ENCODE measurements around the gene MYH3. TPM values are rescaled to one million over a fixed set of nuclear protein-coding genes. Genes with fewer than 3 reads are reported as not detected.
"Not testable (repeated sequence)": the region's sequence is repeated elsewhere in the genome, so short reads cannot be mapped to it uniquely, and the experiment has no call there.

The MYH3 gene
- polyA plus RNA-seq, 1 donor from 2014 or later, result 0.74 TPM

DNA sequence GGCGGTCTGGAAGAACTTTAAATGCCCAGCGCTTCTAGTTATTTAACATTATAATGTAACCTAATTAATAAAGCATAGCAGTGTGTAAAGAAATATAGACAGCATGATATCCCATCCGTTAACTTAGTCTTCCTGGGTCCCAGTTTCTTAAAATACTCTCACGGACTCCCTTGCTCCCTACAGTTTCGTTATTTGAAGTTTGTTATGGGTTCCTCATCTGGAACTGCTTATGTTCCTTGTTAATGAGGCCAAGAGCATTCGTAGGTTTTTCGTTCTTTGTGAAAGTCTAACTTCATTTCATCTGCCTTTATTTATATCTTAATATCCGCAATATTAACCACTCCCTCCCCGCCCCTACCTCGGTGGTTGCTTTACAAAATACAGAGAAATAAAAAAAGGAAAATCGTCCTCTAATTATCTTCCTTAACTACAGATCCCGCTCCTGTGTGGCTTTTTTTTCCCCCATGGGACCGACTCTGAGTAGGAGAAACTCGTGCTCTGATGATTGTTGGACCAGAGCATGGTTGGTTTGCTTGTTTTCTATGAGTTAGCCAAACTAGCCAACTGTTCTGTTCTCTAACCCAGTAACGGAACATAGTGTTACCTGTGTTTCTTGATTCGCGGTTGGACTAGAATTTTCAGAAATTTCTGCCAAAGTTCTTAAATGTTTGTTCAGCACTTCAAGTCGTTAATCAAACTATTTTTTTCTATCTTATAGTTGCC, 41.1 kb upstream of the MYH3 start:
- Histone ChIP-seq H3K27ac (ENCODE audit: low read length) (peak overlapping the region; percentile 57), H3F3A (ENCODE audit: insufficient read depth, low read length, poor library complexity, severe bottlenecking) (no peaks in the 10 kb centered on the region), H3K79me2 (replicated peaks; ENCODE audit: insufficient read depth, low read length) (peaks cover 33% of the 10 kb centered on the region), H3K4me3 (ENCODE audit: low read length) (peak overlapping the region; percentile 99), H4K20me1 (ENCODE audit: insufficient read depth) (no peaks in the 10 kb centered on the region), H3K9me2 (ENCODE audit: insufficient read depth, low read length) (no peaks in the 10 kb centered on the region), H3K27me3 (ENCODE audit: insufficient read depth, low read depth, low read length) (no peaks in the 10 kb centered on the region), H3K9ac (ENCODE audit: low read length) (peak overlapping the region; percentile 83), H3K4me2 (ENCODE audit: low read length) (peak overlapping the region; percentile 87), H3K9me3 (ENCODE audit: low read length) (no peaks in the 10 kb centered on the region), H2AFZ (ENCODE audit: low read depth, low read length) (peak overlapping the region; percentile 94), H3K36me3 (ENCODE audit: insufficient read depth, low read length) (no peaks in the 10 kb centered on the region)
- TF ChIP-seq RAD21 (conservative IDR thresholded peaks at IDR 0.05) (no peak), POLR2AphosphoS5 (IDR thresholded peaks at IDR 0.05) (no peak)

DNA sequence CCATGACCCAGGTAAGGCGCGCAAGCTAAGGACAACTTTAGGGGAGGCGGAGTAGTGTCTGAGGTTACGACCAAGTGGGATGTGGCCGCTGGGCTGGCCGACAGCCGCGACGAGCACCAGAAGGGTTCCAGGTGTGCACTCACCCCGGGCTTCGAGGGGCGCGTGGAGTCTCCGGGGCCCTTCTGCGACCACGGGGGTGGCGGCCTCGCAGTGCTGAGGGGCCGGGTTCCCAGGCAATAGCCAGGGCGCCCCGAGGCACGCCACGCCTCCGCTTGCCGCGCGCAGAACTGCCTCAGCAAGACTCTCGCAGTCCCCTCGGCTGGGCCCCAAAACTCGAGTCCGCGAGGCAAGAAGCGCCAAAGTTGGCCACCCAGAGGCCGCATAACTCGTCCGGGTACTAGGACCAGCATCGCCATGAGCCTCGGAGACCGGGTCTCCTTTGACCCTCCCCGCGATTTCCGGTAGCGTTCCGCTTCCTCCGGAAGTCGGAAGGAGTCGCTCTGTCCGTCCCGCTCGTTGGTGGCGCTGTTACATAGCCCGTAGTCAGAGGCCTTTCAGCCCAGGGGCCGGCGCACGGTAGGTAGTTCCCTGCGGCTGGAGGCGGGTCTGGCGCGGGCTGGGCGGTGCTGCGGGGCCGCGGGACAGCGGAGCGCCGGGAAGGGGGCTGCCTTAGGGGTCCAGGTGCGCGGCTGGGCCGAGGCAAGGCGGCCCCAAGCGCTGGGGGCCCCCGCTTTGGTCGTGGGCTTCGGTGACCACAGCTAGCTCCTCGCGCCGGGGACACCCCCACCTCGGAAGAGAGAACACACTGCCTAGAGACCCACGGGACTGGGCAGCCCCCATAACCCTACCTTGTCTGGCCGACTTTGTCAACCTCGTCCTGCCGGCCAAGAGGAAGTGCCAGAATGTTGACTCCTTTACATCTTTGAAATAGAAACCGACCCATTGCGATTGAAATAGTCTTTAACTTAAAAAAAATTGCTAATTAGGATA, 40.3 kb upstream of the MYH3 start, which contains the start of the genes ADPRM and SCO1:
ADPRM (plus strand) TSS at position 503 of the 990 bp plus-strand sequence. CDS start 7,333 bp downstream, outside the sequence.
SCO1 (minus strand) TSS at position 442 of the 990 bp plus-strand sequence; CDS start at position 416, 26 bp downstream.
- H3K4me3 ChIP-seq (ENCODE audit: low read length), result peak within 1 kb of the TSS; percentile 99
- peak within 1 kb of the TSS; percentile 57 for H3K27ac ChIP-seq (ENCODE audit: low read length)
- H3K36me3 ChIP-seq (ENCODE audit: insufficient read depth, low read length), result no peaks in the 10 kb centered on the region
- H3F3A ChIP-seq (ENCODE audit: insufficient read depth, low read length, poor library complexity, severe bottlenecking), result no peaks in the 10 kb centered on the region
- H2AFZ ChIP-seq (ENCODE audit: low read depth, low read length), result peak within 1 kb of the TSS; percentile 94
- H3K9ac ChIP-seq (ENCODE audit: low read length), result peak within 1 kb of the TSS; percentile 83
- H3K27me3 ChIP-seq (ENCODE audit: insufficient read depth, low read depth, low read length), result no peaks in the 10 kb centered on the region
- H3K9me3 ChIP-seq (ENCODE audit: low read length), result no peaks in the 10 kb centered on the region
- TF ChIP-seq EP300 (conservative IDR thresholded peaks at IDR 0.05; ENCODE audit: poor library complexity, severe bottlenecking) (peak; percentile 44), RAD21 (conservative IDR thresholded peaks at IDR 0.05) (peak; percentile 44), SMC3 (conservative IDR thresholded peaks at IDR 0.05; ENCODE audit: poor library complexity) (no peak), TAF1 (IDR thresholded peaks at IDR 0.05; ENCODE audit: low read depth) (peak; percentile 86), MXI1 (conservative IDR thresholded peaks at IDR 0.05; ENCODE audit: poor library complexity, severe bottlenecking) (peak; percentile 95), POLR2AphosphoS5 (IDR thresholded peaks at IDR 0.05) (peak; percentile 95), EZH2 (IDR thresholded peaks at IDR 0.05; ENCODE audit: borderline replicate concordance, insufficient read depth, low read length, poor library complexity, severe bottlenecking) (no peak)
- TF ChIP-seq, protein P1, sequence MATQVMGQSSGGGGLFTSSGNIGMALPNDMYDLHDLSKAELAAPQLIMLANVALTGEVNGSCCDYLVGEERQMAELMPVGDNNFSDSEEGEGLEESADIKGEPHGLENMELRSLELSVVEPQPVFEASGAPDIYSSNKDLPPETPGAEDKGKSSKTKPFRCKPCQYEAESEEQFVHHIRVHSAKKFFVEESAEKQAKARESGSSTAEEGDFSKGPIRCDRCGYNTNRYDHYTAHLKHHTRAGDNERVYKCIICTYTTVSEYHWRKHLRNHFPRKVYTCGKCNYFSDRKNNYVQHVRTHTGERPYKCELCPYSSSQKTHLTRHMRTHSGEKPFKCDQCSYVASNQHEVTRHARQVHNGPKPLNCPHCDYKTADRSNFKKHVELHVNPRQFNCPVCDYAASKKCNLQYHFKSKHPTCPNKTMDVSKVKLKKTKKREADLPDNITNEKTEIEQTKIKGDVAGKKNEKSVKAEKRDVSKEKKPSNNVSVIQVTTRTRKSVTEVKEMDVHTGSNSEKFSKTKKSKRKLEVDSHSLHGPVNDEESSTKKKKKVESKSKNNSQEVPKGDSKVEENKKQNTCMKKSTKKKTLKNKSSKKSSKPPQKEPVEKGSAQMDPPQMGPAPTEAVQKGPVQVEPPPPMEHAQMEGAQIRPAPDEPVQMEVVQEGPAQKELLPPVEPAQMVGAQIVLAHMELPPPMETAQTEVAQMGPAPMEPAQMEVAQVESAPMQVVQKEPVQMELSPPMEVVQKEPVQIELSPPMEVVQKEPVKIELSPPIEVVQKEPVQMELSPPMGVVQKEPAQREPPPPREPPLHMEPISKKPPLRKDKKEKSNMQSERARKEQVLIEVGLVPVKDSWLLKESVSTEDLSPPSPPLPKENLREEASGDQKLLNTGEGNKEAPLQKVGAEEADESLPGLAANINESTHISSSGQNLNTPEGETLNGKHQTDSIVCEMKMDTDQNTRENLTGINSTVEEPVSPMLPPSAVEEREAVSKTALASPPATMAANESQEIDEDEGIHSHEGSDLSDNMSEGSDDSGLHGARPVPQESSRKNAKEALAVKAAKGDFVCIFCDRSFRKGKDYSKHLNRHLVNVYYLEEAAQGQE (IDR thresholded peaks at IDR 0.05; ENCODE audit: borderline replicate concordance), result peak; percentile 47
- TF ChIP-seq, protein P2, sequence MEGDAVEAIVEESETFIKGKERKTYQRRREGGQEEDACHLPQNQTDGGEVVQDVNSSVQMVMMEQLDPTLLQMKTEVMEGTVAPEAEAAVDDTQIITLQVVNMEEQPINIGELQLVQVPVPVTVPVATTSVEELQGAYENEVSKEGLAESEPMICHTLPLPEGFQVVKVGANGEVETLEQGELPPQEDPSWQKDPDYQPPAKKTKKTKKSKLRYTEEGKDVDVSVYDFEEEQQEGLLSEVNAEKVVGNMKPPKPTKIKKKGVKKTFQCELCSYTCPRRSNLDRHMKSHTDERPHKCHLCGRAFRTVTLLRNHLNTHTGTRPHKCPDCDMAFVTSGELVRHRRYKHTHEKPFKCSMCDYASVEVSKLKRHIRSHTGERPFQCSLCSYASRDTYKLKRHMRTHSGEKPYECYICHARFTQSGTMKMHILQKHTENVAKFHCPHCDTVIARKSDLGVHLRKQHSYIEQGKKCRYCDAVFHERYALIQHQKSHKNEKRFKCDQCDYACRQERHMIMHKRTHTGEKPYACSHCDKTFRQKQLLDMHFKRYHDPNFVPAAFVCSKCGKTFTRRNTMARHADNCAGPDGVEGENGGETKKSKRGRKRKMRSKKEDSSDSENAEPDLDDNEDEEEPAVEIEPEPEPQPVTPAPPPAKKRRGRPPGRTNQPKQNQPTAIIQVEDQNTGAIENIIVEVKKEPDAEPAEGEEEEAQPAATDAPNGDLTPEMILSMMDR (IDR thresholded peaks at IDR 0.05; ENCODE audit: poor library complexity, severe bottlenecking), result peak; percentile 74
- H3K4me2 ChIP-seq (ENCODE audit: low read length), result peak within 1 kb of the TSS; percentile 99
- H4K20me1 ChIP-seq (ENCODE audit: insufficient read depth), result no peaks in the 10 kb centered on the region
- H3K9me2 ChIP-seq (ENCODE audit: insufficient read depth, low read length), result no peaks in the 10 kb centered on the region
- peaks cover 39% of the 10 kb centered on the region for H3K79me2 ChIP-seq (replicated peaks; ENCODE audit: insufficient read depth, low read length)

DNA sequence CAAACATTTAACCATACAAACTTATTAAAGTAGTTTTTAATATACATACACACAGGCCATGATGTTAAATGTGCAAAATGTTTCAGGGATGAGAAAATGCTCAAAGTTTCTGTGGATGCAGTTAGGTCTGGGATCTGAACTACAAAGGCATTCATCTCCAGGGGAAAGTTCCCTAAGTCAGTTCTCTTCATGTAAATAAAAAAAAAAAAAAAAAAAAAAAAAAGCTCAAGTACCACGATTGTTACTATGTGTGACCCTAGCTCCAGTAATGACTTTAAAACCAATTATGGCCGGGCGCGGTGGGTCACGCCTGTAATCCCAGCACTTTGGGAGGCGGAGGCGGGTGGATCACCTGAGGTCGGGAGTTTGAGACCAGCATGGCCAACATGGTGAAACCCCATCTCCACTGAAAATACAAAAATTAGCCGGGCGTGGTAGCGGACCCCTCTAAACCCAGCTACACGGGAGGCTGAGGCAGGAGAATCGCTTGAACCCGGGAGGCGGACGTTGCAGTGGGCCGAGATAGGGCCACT, 38.8 kb upstream of the MYH3 start:
- Histone ChIP-seq H3K4me3 (ENCODE audit: low read length) (peak overlapping the region; percentile 99), H3K4me2 (ENCODE audit: low read length) (peak overlapping the region; percentile 99), H3K79me2 (replicated peaks; ENCODE audit: insufficient read depth, low read length) (peaks cover 36% of the 10 kb centered on the region)
- not testable (repeated sequence) for H3K9me2 ChIP-seq (ENCODE audit: insufficient read depth, low read length); H3K27me3 ChIP-seq (ENCODE audit: insufficient read depth, low read depth, low read length); H3F3A ChIP-seq (ENCODE audit: insufficient read depth, low read length, poor library complexity, severe bottlenecking); H3K9ac ChIP-seq (ENCODE audit: low read length); H3K27ac ChIP-seq (ENCODE audit: low read length); H2AFZ ChIP-seq (ENCODE audit: low read depth, low read length); H4K20me1 ChIP-seq (ENCODE audit: insufficient read depth); H3K9me3 ChIP-seq (ENCODE audit: low read length); H3K36me3 ChIP-seq (ENCODE audit: insufficient read depth, low read length)

All from neural cell (in vitro differentiated cells).